ENCODE measurements around the gene CHGA.

GRCh38 chr14:92953526-92953925, 30.6 kb downstream of the CHGA start:
- TF ChIP-seq, protein P1, sequence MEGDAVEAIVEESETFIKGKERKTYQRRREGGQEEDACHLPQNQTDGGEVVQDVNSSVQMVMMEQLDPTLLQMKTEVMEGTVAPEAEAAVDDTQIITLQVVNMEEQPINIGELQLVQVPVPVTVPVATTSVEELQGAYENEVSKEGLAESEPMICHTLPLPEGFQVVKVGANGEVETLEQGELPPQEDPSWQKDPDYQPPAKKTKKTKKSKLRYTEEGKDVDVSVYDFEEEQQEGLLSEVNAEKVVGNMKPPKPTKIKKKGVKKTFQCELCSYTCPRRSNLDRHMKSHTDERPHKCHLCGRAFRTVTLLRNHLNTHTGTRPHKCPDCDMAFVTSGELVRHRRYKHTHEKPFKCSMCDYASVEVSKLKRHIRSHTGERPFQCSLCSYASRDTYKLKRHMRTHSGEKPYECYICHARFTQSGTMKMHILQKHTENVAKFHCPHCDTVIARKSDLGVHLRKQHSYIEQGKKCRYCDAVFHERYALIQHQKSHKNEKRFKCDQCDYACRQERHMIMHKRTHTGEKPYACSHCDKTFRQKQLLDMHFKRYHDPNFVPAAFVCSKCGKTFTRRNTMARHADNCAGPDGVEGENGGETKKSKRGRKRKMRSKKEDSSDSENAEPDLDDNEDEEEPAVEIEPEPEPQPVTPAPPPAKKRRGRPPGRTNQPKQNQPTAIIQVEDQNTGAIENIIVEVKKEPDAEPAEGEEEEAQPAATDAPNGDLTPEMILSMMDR (IDR thresholded peaks at IDR 0.05; ENCODE audit: low read depth, low read length, poor library complexity, severe bottlenecking) = no peak
- no peak for TF ChIP-seq EZH2phosphoT487 (IDR thresholded peaks at IDR 0.05; ENCODE audit: borderline replicate concordance, low read length)

Measured in DOHH2 (cell line).